Right forelimb (tissue), 1 donor: ENCODE data around the gene DSCAML1.
"Not testable (repeated sequence)": the region's sequence is repeated elsewhere in the genome, so short reads cannot be mapped to it uniquely, and the experiment has no call there.

Source experiments
- DNase-seq: peaks from one replicate; pipeline ENCODE4 v3.0.0-alpha.2; 2018

Gene DSCAML1

GRCh38 chr11:117818041-117818873, 21.2 kb upstream of the DSCAML1 start:
- no peak for DNase-seq

DNA sequence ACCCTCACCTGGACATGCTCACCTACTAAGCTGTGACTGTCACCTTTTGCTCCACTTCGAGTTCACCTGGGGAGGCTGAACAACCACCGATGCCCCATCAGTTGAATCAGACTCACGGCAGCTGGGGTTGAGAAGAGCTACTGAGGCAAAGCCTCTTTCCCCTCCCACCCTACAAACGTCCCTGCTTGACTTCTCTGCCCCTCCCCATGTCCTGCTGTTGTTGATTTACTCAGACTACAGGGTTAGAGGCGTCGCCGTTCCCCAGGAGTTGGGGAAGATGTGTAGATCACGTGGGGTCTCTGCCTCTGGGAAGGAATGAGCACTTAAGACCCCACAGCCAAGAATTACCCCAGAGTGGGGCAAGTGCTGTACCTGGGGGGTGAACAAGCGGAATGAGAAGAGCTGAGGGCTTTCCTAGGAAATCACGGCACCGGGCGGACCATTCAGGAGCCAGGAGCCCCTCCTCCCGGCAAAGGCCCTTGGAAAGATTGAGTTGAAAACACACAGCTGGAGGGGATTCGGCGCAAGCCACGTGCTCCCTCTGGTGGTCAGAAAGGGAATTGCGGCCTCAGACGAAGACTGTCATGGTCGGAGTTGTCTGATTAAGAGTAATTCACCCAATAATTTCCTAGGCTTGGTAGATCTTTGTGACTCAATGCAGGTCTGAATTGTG, 20.5 kb upstream of the DSCAML1 start:
- DNase-seq: peak; percentile 92

- DNase-seq: no peak
Measured at GRCh38 chr11:117816846-117817367, 19.9 kb upstream of the DSCAML1 start.

DNA sequence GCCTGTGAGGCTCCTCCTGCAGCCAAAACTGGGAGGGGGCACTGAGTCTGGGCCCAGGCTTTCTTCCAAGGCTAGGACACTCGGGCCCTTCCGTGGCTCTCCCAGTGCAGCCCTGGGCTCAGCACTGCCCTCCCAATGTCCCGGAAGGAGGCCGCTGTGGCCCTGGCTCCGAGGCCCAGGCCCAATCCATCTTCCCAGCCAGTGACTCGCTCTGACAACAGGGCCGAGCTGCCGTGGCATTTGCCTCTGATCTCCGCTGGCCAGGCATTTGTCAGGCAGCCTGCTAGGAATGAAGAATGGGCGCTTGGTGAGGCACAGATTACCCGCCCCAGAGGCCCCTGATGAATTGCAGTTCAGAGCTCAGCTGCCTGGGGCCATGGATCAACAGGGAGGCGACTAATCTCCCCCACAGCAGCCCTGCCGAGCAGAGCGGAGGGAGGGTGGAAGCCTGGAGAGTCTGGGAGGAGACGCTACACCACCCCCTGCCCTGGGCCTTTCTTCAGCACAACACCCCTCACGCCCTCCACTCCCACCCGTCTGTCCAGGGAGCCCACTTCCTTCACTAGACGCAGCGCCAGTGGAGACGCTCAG, 19.2 kb upstream of the DSCAML1 start:
- no peak for DNase-seq

- DNase-seq: no peak
Measured at GRCh38 chr11:117815262-117815803, 18.3 kb upstream of the DSCAML1 start.

GRCh38 chr11:117814766-117815261, 17.8 kb upstream of the DSCAML1 start:
- DNase-seq: no peak

DNA sequence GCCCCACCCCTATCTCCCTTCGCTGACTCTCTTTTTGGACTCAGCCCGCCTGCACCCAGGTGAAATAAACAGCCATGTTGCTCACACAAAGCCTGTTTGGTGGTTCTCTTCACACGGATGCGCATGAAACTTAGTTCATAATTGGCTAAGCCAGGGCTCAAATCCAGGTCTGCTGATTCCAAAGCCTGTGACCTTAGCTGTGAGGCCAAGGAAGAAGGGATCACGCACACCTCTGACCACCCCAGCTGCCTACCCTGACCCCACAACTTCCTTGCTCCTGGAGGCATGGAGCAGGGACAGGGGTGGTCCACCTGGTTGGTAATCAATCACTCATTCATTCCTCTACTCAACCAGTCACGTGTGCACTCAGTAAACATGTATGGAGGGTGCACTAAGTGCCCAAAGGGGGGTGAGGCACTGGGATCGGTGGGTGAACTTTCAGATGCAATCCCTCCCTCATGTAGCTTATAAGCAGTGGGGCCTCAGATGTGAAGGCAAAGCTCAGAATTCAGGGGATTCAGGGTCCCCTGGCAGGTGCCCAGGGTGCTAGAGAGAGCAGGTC, 17.3 kb upstream of the DSCAML1 start:
- no peak for DNase-seq

DNA sequence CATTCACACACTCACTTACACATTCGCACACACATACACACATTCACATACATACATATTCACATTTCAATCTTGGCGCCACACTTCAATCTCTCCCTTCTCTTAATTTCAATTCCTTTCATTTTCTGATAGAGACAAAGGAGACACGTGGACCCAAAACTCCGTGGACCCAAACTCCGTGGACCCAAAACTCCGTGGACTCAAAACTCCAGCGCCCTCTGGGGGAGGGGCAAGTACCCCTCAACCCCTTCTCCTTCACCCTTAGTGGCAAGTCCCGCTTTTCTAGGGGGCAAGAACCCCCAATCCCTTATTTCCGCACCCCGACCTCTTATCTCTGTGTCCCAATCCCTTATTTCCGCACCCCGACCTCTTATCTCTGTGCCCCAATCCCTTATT, 13.0 kb upstream of the DSCAML1 start:
- not testable (repeated sequence) for DNase-seq

DNA sequence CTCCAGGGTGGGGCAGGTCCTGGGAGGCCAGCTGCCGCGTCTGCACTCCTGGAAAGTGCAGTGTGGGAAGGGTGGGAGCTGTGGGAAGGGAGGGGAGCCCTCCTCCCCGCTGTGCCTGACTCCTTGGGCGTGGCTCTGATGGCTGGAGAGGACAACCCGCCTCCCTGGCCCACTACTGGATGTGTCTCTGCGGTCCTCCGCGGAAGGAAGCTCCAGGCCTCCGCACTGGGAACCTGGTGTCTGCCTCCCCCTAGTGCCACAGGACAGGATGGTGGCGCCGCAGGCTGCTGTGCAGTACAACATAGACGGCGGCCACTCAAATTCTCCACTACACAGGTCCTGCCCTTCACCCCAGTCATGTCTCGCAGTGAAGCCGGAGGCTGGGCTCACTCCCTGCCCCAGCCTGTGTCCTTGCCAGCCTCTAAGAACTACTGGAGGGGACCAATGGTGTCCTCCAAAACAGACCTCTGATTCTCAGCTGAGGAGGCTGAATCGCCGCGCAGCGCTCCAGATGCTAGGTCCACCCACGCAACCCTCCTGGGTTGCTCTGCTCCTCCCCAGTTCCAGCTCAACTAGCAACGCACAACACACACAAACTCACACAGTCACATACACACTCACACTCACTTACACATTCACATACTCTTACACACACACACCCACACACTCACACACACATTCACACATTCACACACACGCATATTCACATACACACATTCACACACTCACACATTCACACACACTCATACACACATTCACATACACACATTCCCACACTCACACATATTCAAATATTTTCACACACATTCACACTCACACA, 12.4 kb upstream of the DSCAML1 start:
- peak; percentile 76 for DNase-seq

- DNase-seq: no peak
Measured at GRCh38 chr11:117808784-117809183, 11.8 kb upstream of the DSCAML1 start.

DNA sequence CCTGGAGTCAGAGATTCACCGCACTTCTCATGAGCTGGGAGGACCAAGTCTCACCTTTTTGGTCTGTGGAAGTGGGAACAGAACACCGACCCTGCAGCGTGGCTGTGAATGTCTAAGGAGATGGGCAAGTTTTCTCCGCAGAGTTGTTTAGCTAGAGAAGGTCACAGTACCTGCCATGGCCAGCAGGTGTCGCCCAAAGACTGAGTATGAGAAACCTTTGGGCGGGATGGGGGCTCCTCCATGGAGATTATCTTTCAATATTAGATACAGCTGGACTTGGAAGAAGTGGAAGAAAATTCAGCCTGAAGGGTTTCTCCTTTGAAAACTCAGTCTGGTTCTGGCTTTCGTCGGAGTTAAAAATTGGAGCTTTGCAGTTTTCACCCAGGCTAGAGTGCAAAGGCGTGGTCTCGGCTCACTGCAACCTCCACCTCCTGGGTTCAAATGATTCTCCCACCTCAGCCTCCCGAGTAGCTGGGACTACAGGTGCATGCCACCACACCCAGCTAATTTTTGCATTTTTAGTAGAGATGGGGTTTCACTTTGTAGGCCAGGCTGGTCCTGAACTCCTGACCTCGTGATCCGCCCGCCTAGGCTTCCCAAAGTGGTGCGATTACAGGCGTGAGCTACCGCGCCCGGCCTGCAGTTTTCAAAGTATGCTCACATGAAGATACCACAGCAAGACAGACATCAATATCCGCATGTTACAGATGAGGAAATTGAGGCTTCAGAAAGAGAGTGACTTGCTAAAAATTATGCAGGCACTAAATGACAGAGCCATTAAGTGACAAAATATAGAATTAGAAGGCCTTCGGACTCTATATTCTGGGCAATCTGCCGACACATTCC, 10.7 kb upstream of the DSCAML1 start:
- peak; percentile 80 for DNase-seq

DNA sequence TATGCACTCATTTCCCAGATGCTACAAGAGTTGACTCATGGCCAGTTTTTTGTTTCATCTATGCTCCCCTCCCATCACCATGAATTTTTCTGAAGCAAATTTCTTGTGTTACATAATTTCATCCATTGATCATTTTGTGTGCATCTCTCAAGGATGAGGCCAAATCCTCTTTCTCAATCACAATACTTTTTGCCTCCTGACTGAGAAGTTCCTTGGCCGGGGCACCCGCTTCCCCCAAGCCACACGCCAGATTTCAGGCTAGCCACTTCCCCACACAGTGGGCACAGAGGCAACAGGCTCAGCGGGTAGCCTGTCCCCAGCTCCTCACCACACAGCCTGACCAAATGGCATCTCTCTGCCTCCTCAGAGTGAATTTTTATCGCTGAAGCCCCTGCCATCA, 9.8 kb upstream of the DSCAML1 start:
- no peak for DNase-seq

- DNase-seq: no peak
Measured at GRCh38 chr11:117805045-117805444, 8.0 kb upstream of the DSCAML1 start.

DNA sequence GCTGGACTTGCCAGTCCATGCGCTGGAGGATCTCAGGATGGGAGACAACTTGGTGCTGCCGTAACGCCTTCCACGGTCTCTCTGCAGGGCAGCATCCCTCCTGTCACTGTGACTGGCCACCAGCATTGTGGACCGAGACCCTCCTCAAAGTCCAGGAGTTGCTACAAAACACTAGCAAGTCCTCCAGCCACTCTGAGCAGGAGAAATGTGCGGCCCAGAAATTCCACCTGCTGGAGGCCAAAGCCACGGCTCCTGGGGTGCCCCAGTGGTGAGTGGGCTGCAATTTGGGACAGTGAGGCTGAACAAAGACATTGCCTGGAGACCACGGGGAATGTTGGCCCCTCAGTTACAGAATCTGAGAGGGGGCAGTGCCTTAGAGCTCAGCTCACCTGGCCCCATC, 6.9 kb upstream of the DSCAML1 start:
- DNase-seq: no peak

DNA sequence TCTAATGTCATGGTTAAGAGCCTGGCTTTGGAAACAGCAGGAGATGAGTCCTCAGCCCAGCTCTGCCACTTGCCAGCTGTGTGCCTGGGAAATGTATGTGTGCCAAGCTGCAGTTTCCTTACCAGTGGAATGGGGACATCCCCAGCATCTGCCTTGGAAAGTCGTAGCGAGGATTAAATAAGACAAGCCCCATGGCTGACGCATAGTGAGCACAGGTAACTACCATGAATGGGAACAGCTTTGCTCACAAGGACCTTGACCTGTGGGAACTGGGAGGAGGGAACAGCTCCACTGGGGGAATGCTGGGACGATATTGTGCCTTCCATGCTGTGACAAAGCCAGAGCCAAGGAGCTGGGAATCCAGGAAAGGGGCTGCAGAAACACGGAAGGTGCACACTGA, 2.6 kb upstream of the DSCAML1 start:
- DNase-seq: no peak

DNA sequence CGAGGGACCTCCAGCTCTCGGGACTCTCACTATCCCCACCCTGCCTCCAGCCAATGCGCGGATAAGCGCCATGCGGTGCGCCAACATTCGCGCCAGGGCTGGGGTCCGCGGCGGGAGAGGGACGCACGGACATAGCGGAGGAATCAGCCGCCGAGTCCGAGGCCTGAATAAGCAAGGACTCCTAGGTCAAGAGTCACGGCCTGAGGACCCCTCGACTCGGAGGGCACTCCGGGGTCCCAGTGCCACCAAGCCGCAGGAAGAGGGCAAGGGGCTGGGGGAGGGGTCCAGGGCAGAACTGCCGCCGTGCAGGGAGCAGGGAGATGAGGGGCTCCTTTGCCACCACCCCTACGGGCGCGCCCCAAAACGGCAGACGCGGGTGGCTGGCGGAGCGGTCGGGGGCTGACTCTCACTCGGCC, 552 bp downstream of the DSCAML1 start:
- no peak for DNase-seq

DNA sequence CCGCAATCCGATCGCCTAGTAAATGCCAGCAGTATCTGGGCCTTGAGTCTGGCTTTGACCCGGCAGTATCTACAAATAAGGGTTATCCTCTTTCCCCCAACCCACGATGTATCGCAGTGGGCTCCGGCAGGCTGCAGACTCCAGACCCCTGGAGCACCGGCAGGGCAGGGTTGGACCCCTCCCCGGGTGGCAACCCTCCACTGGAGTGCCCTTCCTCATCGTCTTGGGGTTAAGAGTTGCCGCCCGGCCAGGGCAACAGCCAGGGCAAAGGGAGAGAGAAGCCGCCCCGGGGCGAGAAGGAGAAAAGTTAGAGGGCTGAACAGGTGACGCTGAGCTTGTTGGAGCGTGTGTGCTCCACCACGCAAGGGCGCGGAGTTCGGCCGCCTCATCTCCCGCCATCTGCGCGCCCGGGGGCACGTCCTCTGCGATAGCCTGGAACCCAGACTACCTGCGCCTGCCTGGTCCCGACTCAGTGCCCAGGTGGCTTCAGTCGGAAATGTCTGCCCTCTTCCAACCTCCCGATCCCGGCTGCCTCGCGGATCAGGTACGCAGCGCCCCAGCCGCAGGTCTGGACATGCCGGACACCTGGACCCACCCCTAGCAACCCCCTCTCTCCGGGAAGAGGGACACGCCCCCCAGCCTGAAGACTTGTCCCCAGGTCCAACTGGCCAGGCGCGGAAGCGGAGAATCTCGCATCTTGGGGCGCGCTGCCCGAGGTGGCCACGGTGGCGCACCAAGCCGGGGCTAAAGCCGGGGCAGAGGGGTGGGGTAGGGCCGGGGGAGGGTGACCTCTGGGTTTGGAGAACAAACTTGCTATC, 1.2 kb downstream of the DSCAML1 start:
- DNase-seq: no peak

- no peak for DNase-seq
Measured at GRCh38 chr11:117794772-117795629, 2.0 kb downstream of the DSCAML1 start.

GRCh38 chr11:117794135-117794534, 2.9 kb downstream of the DSCAML1 start:
- no peak for DNase-seq
